OCI-M2 (cell line): Measurements from ENCODE around the gene P2RX3.

Experiments
- DNase-seq: peaks from one replicate; lab custom pipeline; 2025; ENCODE audit not compliant: unreplicated experiment; lab: John Stamatoyannopoulos, UW

Gene P2RX3

GRCh38 chr11:57309106-57310059, 28.8 kb upstream of the P2RX3 start:
- no peak for DNase-seq

- DNase-seq, result no peak
These were observed 28.1 kb upstream of the P2RX3 start for GRCh38 chr11:57310091-57310490.

GRCh38 chr11:57310630-57311086, 27.5 kb upstream of the P2RX3 start:
- DNase-seq, result no peak

GRCh38 chr11:57311109-57311936, 26.8 kb upstream of the P2RX3 start:
- DNase-seq, result no peak

GRCh38 chr11:57312511-57313021, 25.6 kb upstream of the P2RX3 start:
- DNase-seq, result no peak

- no peak for DNase-seq
These were observed 24.9 kb upstream of the P2RX3 start for GRCh38 chr11:57313071-57313787.

GRCh38 chr11:57313788-57314135, 24.4 kb upstream of the P2RX3 start:
- DNase-seq, result no peak

- no peak for DNase-seq
These were observed 23.8 kb upstream of the P2RX3 start for GRCh38 chr11:57314221-57314973.

GRCh38 chr11:57315491-57315890, 22.7 kb upstream of the P2RX3 start:
- no peak for DNase-seq

GRCh38 chr11:57316017-57316416, 22.1 kb upstream of the P2RX3 start:
- DNase-seq, result no peak

- DNase-seq, result no peak
These were observed 20.0 kb upstream of the P2RX3 start for GRCh38 chr11:57318178-57318577.

GRCh38 chr11:57320067-57320718, 18.0 kb upstream of the P2RX3 start:
- DNase-seq, result no peak

GRCh38 chr11:57320719-57321387, 17.3 kb upstream of the P2RX3 start:
- no peak for DNase-seq

- no peak for DNase-seq
These were observed 16.5 kb upstream of the P2RX3 start for GRCh38 chr11:57321388-57322255.

- no peak for DNase-seq
These were observed 15.6 kb upstream of the P2RX3 start for GRCh38 chr11:57322256-57323166.

GRCh38 chr11:57323167-57323854, 14.8 kb upstream of the P2RX3 start:
- no peak for DNase-seq

- no peak for DNase-seq
These were observed 14.3 kb upstream of the P2RX3 start for GRCh38 chr11:57323855-57324153.
